Measurements from ENCODE around the gene ZNF30. TPM values are rescaled to one million over a fixed set of nuclear protein-coding genes. Genes with fewer than 3 reads are reported as not detected.

The ZNF30 gene
- total RNA-seq, 1 experiment from 2014 or later: 8.3 TPM

GRCh38 chr19:34961775-34962686 lies 35.3 kb downstream of the ZNF30 start:
- H2BK20ac ChIP-seq (ENCODE audit: low read depth, low read length, poor library complexity, severe bottlenecking): no peak overlapping the region
- peaks cover 2% of the 10 kb centered on the region; the same call in 1 of the 2 replicates for H3K79me2 ChIP-seq (ENCODE audit: insufficient read depth, low read length)
- no peak overlapping the region for H3K14ac ChIP-seq (ENCODE audit: insufficient read depth, low read length)
- no CpG with 5 or more reads among the region's 5 CpGs for WGBS (ENCODE audit: extremely low coverage, insufficient read length, low lambda C conversion rate)
- no peak overlapping the region for H3K18ac ChIP-seq (ENCODE audit: insufficient read length, low read depth, low read length)
- H4K5ac ChIP-seq (ENCODE audit: insufficient read length, low read depth, low read length): no peak overlapping the region
- H3K9ac ChIP-seq (ENCODE audit: extremely low read depth, insufficient read length, low read length): no peak overlapping the region
- H2BK5ac ChIP-seq (ENCODE audit: insufficient read length, low read length): no peak overlapping the region
- no peak overlapping the region for H3K4ac ChIP-seq (ENCODE audit: low read depth, low read length)
- H3K27me3 ChIP-seq (ENCODE audit: insufficient read depth, low read length): no peaks in the 10 kb centered on the region
- H2BK120ac ChIP-seq (ENCODE audit: low read depth, low read length, poor library complexity, severe bottlenecking): no peak overlapping the region
- H3K27me3 Mint-ChIP-seq (ENCODE audit: low read depth): peaks cover 30% of the 10 kb centered on the region
- H3K4me1 Mint-ChIP-seq: peaks cover 17 to 25% of the 10 kb centered on the region in 2 experiments
- H2BK15ac ChIP-seq (ENCODE audit: low read depth, low read length): no peak overlapping the region
- H2AFZ ChIP-seq (ENCODE audit: low read length): no peak overlapping the region
- no peak overlapping the region for H3K27ac ChIP-seq (ENCODE audit: insufficient read length, low read depth, low read length)
- H3K27ac Mint-ChIP-seq: no peak overlapping the region
- no peak overlapping the region for H4K8ac ChIP-seq (replicated peaks; ENCODE audit: insufficient read length, low read depth, low read length)
- H3K23me2 ChIP-seq (ENCODE audit: insufficient read length, low read depth, low read length, poor library complexity, severe bottlenecking): peaks cover 6% of the 10 kb centered on the region
- H3K4me2 ChIP-seq (ENCODE audit: insufficient read depth, insufficient read length, low read length): no peak overlapping the region
- no peak overlapping the region for H2BK12ac ChIP-seq (ENCODE audit: insufficient read length, low read depth, low read length)
- H3K9me3 ChIP-seq (ENCODE audit: control insufficient read depth, low read depth, low read length): peaks cover 30% of the 10 kb centered on the region
- no peak overlapping the region for H3T11ph ChIP-seq (ENCODE audit: low read length)
- peaks cover 6% of the 10 kb centered on the region; the same call in 1 of the 2 replicates for H3K4me1 ChIP-seq (ENCODE audit: insufficient read depth, low read length)
- H3K4me3 Mint-ChIP-seq: peak overlapping the region in 1 of 2 experiments; percentile 82; a peak in 2 of 5 replicates
- no peak overlapping the region for H2AK5ac ChIP-seq (ENCODE audit: insufficient read length, low read length)
- H3K23ac ChIP-seq (ENCODE audit: insufficient read length, low read depth, low read length): no peak overlapping the region
- peaks cover 53 to 57% (median 54%) of the 10 kb centered on the region in 3 experiments for H3K36me3 Mint-ChIP-seq (ENCODE audit: insufficient read depth in 1 of 3, low read depth in 3 of 3)
- H4K91ac ChIP-seq (ENCODE audit: insufficient read length, low read depth, low read length): no peak overlapping the region
- H3K9me3 Mint-ChIP-seq: peaks cover 49 to 63% of the 10 kb centered on the region in 2 experiments
- H4K20me1 ChIP-seq (ENCODE audit: control insufficient read depth, insufficient read depth, insufficient read length): no peaks in the 10 kb centered on the region
- no peak overlapping the region for H3K56ac ChIP-seq (ENCODE audit: insufficient read length, low read depth, low read length)
- TF ChIP-seq CTCF (conservative IDR thresholded peaks at IDR 0.05): no peak
- no peaks in the 10 kb centered on the region for H3K79me1 ChIP-seq (ENCODE audit: insufficient read depth, low read depth, low read length, poor library complexity, severe bottlenecking)
- DNase-seq: no peak

Data from H9 (cell line).